HG03439 (cell line): ENCODE measurements around the gene RFC4.

Experiments
- ATAC-seq: cut with Tn5 transposase; IDR thresholded peaks from one replicate; pipeline ENCODE4 v1.9.1; 2021; ENCODE audit warnings: mild to moderate bottlenecking, moderate library complexity; ENCODE audit not compliant: unreplicated experiment

The RFC4 gene

DNA sequence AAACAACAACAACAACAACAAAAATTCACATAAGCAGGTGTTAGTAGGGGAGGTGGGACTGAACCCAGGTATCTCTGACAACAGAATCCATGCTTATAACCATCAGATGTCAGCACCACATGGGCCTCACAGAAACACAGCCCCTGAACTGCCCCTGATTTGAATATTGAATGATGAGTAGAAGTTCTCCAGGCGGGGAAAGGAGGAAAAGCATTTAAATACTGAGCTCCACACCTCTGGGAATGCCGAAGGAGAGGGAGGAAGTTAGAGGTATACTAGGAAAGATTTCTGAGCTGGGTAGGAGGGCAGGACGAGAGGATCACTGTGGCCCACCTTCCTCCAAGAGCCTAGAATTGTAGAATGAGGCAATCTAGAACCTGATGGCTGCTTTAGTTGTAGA lies 54.8 kb downstream of the RFC4 start:
- ATAC-seq, result no peak

DNA sequence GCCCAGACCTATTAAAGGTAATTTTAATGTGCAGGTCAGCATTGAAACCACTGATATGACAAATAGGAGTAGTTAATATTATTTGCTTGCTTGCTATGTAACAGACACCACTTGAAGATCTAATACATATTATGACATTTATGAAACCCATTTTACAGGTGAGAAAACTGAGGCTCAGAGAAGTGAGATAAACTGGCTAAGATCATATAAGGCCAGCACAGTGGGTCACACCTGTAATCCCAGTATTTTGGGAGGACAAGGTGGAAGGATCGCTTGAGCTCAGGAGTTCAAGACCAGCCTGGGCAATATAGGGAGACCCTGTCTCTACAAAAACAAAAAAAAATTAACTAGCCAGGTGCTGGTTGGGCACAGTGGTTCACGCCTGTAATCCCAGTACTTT lies 56.0 kb downstream of the RFC4 start:
- ATAC-seq, result no peak

DNA sequence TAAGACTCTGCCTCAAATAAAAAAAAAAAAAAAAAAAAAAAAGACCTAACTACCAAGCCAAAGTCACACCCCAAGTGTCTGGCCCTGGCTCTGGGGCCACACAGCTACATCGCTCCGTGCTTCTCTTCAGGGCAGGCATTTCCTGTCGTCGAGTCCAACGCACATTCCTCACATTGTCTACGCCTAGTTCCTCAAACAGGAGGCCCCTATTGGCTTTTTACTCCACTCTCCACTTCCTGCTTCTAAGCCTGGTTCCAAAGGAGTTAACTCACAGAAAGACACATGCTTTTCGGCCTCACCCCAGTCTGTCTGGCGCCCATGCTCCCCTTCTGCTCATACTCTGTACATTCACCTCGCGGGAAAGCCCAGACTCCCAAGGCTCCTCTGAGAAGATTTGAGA lies 60.3 kb downstream of the RFC4 start:
- ATAC-seq, result no peak

DNA sequence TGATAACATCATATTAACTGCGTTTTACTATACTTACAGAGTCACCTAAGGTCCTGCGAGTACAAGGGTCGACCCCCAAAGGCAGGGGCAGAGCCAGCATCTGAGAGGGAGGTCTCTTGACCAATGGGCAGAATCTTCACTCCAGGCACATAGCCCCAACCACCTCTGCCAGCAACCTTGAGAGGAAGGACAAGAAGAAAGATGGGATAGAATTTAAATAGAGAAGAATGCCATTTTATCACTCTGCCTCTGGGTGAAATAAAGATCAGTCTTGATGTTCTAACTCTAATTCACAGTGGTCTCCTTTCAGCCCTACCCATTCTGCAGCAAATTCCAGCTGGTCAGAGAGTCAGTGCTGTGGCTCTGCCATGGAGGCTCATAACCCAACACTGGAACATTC lies 62.6 kb downstream of the RFC4 start:
- no peak for ATAC-seq

DNA sequence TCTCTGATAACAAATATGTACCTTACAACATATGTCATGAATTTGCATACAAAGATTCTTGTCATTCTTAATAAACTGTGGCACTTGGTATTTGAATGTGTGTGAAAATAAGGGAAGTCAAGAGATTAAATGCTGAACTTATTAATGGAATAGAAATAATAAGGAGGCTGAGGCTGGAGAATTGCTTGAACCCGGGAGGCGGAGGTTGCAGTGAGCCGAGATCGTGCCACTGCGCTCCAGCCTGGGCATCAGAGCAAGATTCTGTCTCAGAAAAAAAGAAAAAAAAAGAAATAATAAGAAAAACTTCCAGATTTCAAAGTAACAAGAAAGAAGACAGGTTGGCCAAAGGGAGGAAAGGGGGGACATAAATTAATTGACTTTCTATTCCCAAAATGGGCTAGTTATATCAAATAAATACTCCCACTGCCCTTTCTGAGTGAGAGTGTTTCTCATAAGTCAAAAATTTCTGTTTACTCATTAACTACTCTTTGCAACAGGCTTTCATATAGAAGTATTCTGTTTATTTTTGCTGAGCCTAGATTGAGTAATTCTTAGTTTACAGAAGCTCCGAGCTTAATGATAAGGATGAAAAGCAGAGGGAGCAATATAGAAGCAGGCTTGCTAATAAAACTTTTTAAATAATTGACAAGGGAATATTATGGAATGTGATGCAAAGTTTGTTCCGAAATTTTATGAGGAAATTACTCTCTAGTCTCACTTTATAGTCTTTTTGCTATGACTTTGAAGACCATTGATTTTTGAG lies 63.5 kb downstream of the RFC4 start:
- ATAC-seq, result no peak
